ENCODE data around the gene LYPD5.

The LYPD5 gene

GRCh38 chr19:43754503-43755255 is 47.6 kb downstream of the LYPD5 start, which contains the start of gene SMG9:
Gene SMG9 (minus strand): TSS chr19:43754962. CDS start chr19:43750741, 4,221 bp downstream.
- peak within 1 kb of the TSS; percentile 99 for H3K4me3 ChIP-seq
- no peaks in the 10 kb centered on the region for H3K9me3 ChIP-seq (ENCODE audit: low read depth, low read length)
- H3K27ac ChIP-seq, result peak within 1 kb of the TSS; percentile 99
- H3K9ac ChIP-seq (ENCODE audit: insufficient read length), result peak within 1 kb of the TSS; percentile 100
- TF ChIP-seq FOXP2 (optimal IDR thresholded peaks at IDR 0.05; ENCODE audit: control extremely low read depth, extremely low read length, insufficient read depth) (peak; percentile 86), EZH2 (IDR thresholded peaks at IDR 0.05) (no peak), POLR2AphosphoS5 (IDR thresholded peaks at IDR 0.05; ENCODE audit: borderline replicate concordance, low read depth, low read length) (peak; percentile 88)
- peak; percentile 79 for DNase-seq (ENCODE audit: low read depth, low spot score)
- H3K36me3 ChIP-seq (ENCODE audit: insufficient read depth, low read length), result peaks cover 32% of the 10 kb centered on the region

GRCh38 chr19:43754253-43754502 is 48.1 kb downstream of the LYPD5 start:
- TF ChIP-seq EZH2 (IDR thresholded peaks at IDR 0.05), result no peak
- TF ChIP-seq POLR2AphosphoS5 (IDR thresholded peaks at IDR 0.05; ENCODE audit: borderline replicate concordance, low read depth, low read length), result no peak
- TF ChIP-seq FOXP2 (optimal IDR thresholded peaks at IDR 0.05; ENCODE audit: control extremely low read depth, extremely low read length, insufficient read depth), result no peak
- Histone ChIP-seq H3K9me3 (ENCODE audit: low read depth, low read length) (no peaks in the 10 kb centered on the region), H3K36me3 (ENCODE audit: insufficient read depth, low read length) (peaks cover 37% of the 10 kb centered on the region), H3K9ac (ENCODE audit: insufficient read length) (peak overlapping the region; percentile 100), H3K27ac (peak overlapping the region; percentile 99), H3K4me3 (peak overlapping the region; percentile 99)
- no peak for DNase-seq (ENCODE audit: low read depth, low spot score)

GRCh38 chr19:43752287-43752875 is 49.9 kb downstream of the LYPD5 start:
- H3K27ac ChIP-seq, result no peak overlapping the region

GRCh38 chr19:43751466-43752220 is 50.6 kb downstream of the LYPD5 start:
- Histone ChIP-seq H3K4me3 (no peak overlapping the region), H3K9ac (ENCODE audit: insufficient read length) (no peak overlapping the region), H3K9me3 (ENCODE audit: low read depth, low read length) (no peaks in the 10 kb centered on the region), H3K27ac (no peak overlapping the region), H3K36me3 (ENCODE audit: insufficient read depth, low read length) (peaks cover 62% of the 10 kb centered on the region)
- DNase-seq (ENCODE audit: low read depth, low spot score), result no peak
- TF ChIP-seq POLR2AphosphoS5 (IDR thresholded peaks at IDR 0.05; ENCODE audit: borderline replicate concordance, low read depth, low read length) (no peak), EZH2 (IDR thresholded peaks at IDR 0.05) (no peak), FOXP2 (optimal IDR thresholded peaks at IDR 0.05; ENCODE audit: control extremely low read depth, extremely low read length, insufficient read depth) (no peak)

More at GRCh38 chr19:43752287-43752875, 49.9 kb downstream of the LYPD5 start:
- H3K9me3 ChIP-seq (ENCODE audit: low read depth, low read length), result no peaks in the 10 kb centered on the region
- no peak overlapping the region for H3K4me3 ChIP-seq
- DNase-seq (ENCODE audit: low read depth, low spot score), result no peak
- no peak overlapping the region for H3K9ac ChIP-seq (ENCODE audit: insufficient read length)
- TF ChIP-seq EZH2 (IDR thresholded peaks at IDR 0.05) (no peak), FOXP2 (optimal IDR thresholded peaks at IDR 0.05; ENCODE audit: control extremely low read depth, extremely low read length, insufficient read depth) (no peak), POLR2AphosphoS5 (IDR thresholded peaks at IDR 0.05; ENCODE audit: borderline replicate concordance, low read depth, low read length) (no peak)
- H3K36me3 ChIP-seq (ENCODE audit: insufficient read depth, low read length), result peaks cover 55% of the 10 kb centered on the region

GRCh38 chr19:43749898-43750297 is 52.3 kb downstream of the LYPD5 start:
- peaks cover 71% of the 10 kb centered on the region for H3K36me3 ChIP-seq (ENCODE audit: insufficient read depth, low read length)
- H3K4me3 ChIP-seq, result no peak overlapping the region
- TF ChIP-seq EZH2 (IDR thresholded peaks at IDR 0.05) (no peak), POLR2AphosphoS5 (IDR thresholded peaks at IDR 0.05; ENCODE audit: borderline replicate concordance, low read depth, low read length) (no peak), FOXP2 (optimal IDR thresholded peaks at IDR 0.05; ENCODE audit: control extremely low read depth, extremely low read length, insufficient read depth) (no peak)
- H3K27ac ChIP-seq, result no peak overlapping the region
- H3K9ac ChIP-seq (ENCODE audit: insufficient read length), result no peak overlapping the region
- H3K9me3 ChIP-seq (ENCODE audit: low read depth, low read length), result no peaks in the 10 kb centered on the region
- no peak for DNase-seq (ENCODE audit: low read depth, low spot score)

GRCh38 chr19:43749152-43749551 is 53.1 kb downstream of the LYPD5 start:
- Histone ChIP-seq H3K9ac (ENCODE audit: insufficient read length) (no peak overlapping the region), H3K27ac (no peak overlapping the region), H3K9me3 (ENCODE audit: low read depth, low read length) (no peaks in the 10 kb centered on the region), H3K36me3 (ENCODE audit: insufficient read depth, low read length) (peaks cover 77% of the 10 kb centered on the region), H3K4me3 (no peak overlapping the region)
- no peak for DNase-seq (ENCODE audit: low read depth, low spot score)
- TF ChIP-seq EZH2 (IDR thresholded peaks at IDR 0.05), result no peak
- no peak for TF ChIP-seq POLR2AphosphoS5 (IDR thresholded peaks at IDR 0.05; ENCODE audit: borderline replicate concordance, low read depth, low read length)
- no peak for TF ChIP-seq FOXP2 (optimal IDR thresholded peaks at IDR 0.05; ENCODE audit: control extremely low read depth, extremely low read length, insufficient read depth)

GRCh38 chr19:43748685-43749084 is 53.6 kb downstream of the LYPD5 start:
- Histone ChIP-seq H3K27ac (no peak overlapping the region), H3K9ac (ENCODE audit: insufficient read length) (no peak overlapping the region), H3K4me3 (no peak overlapping the region), H3K9me3 (ENCODE audit: low read depth, low read length) (no peaks in the 10 kb centered on the region), H3K36me3 (ENCODE audit: insufficient read depth, low read length) (peaks cover 81% of the 10 kb centered on the region)
- TF ChIP-seq EZH2 (IDR thresholded peaks at IDR 0.05) (no peak), POLR2AphosphoS5 (IDR thresholded peaks at IDR 0.05; ENCODE audit: borderline replicate concordance, low read depth, low read length) (no peak), FOXP2 (optimal IDR thresholded peaks at IDR 0.05; ENCODE audit: control extremely low read depth, extremely low read length, insufficient read depth) (no peak)
- no peak for DNase-seq (ENCODE audit: low read depth, low spot score)

GRCh38 chr19:43748205-43748594 is 54.0 kb downstream of the LYPD5 start:
- no peak for DNase-seq (ENCODE audit: low read depth, low spot score)
- peaks cover 86% of the 10 kb centered on the region for H3K36me3 ChIP-seq (ENCODE audit: insufficient read depth, low read length)
- H3K9ac ChIP-seq (ENCODE audit: insufficient read length), result no peak overlapping the region
- no peak for TF ChIP-seq FOXP2 (optimal IDR thresholded peaks at IDR 0.05; ENCODE audit: control extremely low read depth, extremely low read length, insufficient read depth)
- no peak for TF ChIP-seq POLR2AphosphoS5 (IDR thresholded peaks at IDR 0.05; ENCODE audit: borderline replicate concordance, low read depth, low read length)
- no peak for TF ChIP-seq EZH2 (IDR thresholded peaks at IDR 0.05)
- H3K9me3 ChIP-seq (ENCODE audit: low read depth, low read length), result no peaks in the 10 kb centered on the region
- no peak overlapping the region for H3K4me3 ChIP-seq
- H3K27ac ChIP-seq, result no peak overlapping the region

All from SK-N-MC (cell line).